ENCODE measurements around the gene FNDC8. TPM values are rescaled to one million over a fixed set of nuclear protein-coding genes. Genes with fewer than 3 reads are reported as not detected.

Gene FNDC8
- total and polyA plus RNA-seq, 9 of the 15 experiments (the other 6 are each of a cell fraction or from before 2014, with no cell fraction given) = 0.04 TPM; not detected in 8

GRCh38 chr17:35119370-35120165 is 1.8 kb upstream of the FNDC8 start, which contains the start of gene RAD51D (continued):
- TF ChIP-seq XRCC5 (IDR thresholded peaks at IDR 0.05; ENCODE audit: low read depth, low read length) = 0 out of 2 replicates have a peak, but pooled peaks have one; percentile 19
- no peak for TF ChIP-seq ZNF175 (CRISPR knock-in tag; IDR thresholded peaks at IDR 0.05; ENCODE audit: low read depth)
- TF ChIP-seq SRSF3 (IDR thresholded peaks at IDR 0.05; ENCODE audit: insufficient read depth, low read length) = no peak
- TF ChIP-seq BACH1 (tag; IDR thresholded peaks at IDR 0.05) = no peak
- no peak for TF ChIP-seq SMAD1 (IDR thresholded peaks at IDR 0.05; ENCODE audit: low read depth, low read length, partially characterized antibody)
- TF ChIP-seq ZNF41 (CRISPR knock-in tag; conservative IDR thresholded peaks at IDR 0.05) = no peak
- peak; percentile 87 for TF ChIP-seq CXXC5 (CRISPR knock-in tag; IDR thresholded peaks at IDR 0.05)
- TF ChIP-seq VEZF1 (CRISPR knock-in tag; IDR thresholded peaks at IDR 0.05) = peak; percentile 75
- TF ChIP-seq HMBOX1 (IDR thresholded peaks at IDR 0.05) = no peak
- no peak for TF ChIP-seq HDAC3 (IDR thresholded peaks at IDR 0.05; ENCODE audit: borderline replicate concordance, partially characterized antibody)
- no peak for TF ChIP-seq RBM17 (IDR thresholded peaks at IDR 0.05; ENCODE audit: borderline replicate concordance, low read depth, low read length)
- no peak for TF ChIP-seq FOXA1 (IDR thresholded peaks at IDR 0.05; ENCODE audit: borderline replicate concordance)
- TF ChIP-seq ZEB2 (IDR thresholded peaks at IDR 0.05) = no peak
- no peak for TF ChIP-seq RFX5 (IDR thresholded peaks at IDR 0.05; ENCODE audit: low read depth, low read length)
- TF ChIP-seq MTA2 (IDR thresholded peaks at IDR 0.05; ENCODE audit: low read depth) = no peak
- TF ChIP-seq CBFA2T2 (conservative IDR thresholded peaks at IDR 0.05) = peak; percentile 36; the same call in 1 of the 2 replicates
- TF ChIP-seq PCBP2 (IDR thresholded peaks at IDR 0.05; ENCODE audit: low read depth, low read length, poor library complexity, severe bottlenecking) = no peak
- peak; percentile 9; the same call in 1 of the 2 replicates for TF ChIP-seq EGR1 (conservative IDR thresholded peaks at IDR 0.05)
- TF ChIP-seq ZNF707 (CRISPR knock-in tag; conservative IDR thresholded peaks at IDR 0.05) = no peak
- TF ChIP-seq TRIM25 (IDR thresholded peaks at IDR 0.05; ENCODE audit: borderline replicate concordance) = no peak
- TF ChIP-seq HINFP (tag; conservative IDR thresholded peaks at IDR 0.05; ENCODE audit: low read depth) = no peak
- TF ChIP-seq SRSF7 (optimal IDR thresholded peaks at IDR 0.05; ENCODE audit: low read depth, low read length) = no peak
- TF ChIP-seq PTRF (tag; IDR thresholded peaks at IDR 0.05) = no peak
